SW480 (cell line): ENCODE results near the gene USF2.

Experiments
- DNase-seq: peaks from one replicate; pipeline ENCODE4 v3.0.0-alpha.2; 2016; ENCODE audit warnings: low spot score

Gene USF2

DNA sequence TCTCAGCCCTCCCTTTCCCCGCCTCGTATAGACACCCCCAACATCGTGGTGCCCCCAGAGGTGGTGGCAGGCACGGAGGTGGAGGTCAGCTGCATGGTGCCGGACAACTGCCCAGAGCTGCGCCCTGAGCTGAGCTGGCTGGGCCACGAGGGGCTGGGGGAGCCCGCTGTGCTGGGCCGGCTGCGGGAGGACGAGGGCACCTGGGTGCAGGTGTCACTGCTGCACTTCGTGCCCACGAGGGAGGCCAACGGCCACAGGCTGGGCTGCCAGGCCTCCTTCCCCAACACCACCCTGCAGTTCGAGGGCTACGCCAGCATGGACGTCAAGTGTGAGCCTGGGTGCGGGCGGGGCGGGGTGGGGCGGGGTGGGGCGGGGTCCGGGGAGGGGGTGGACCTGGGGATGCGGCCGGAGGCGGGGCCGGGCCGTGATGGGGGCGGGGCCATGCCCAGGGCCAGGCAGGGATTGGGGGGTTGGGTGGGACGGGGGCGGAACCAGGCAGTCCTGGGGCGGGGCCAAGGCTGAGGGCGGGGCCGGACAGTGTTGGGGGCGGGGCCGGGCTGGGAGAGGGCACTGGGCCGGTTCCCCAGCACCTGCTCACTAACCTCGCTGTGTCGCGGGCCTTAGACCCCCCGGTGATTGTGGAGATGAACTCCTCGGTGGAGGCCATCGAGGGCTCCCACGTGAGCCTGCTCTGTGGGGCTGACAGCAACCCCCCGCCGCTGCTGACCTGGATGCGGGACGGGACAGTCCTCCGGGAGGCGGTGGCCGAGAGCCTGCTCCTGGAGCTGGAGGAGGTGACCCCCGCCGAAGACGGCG lies 31.0 kb downstream of the USF2 start:
- DNase-seq, result no peak

DNA sequence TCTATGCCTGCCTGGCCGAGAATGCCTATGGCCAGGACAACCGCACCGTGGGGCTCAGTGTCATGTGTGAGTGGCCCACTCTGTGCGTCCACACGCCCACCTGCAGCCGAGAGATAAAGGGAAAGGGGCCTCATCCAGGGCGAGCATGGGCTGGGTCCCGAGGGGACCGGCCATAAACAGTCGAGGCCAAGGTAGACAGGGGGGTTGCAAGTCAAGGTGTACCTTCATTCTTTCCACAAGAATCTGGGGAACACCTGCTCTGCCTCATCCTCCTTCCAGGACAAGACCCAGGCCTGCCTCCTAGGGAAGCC lies 31.5 kb downstream of the USF2 start:
- no peak for DNase-seq

- no peak for DNase-seq
Observed at GRCh38 chr19:35301961-35302360, 33.2 kb downstream of the USF2 start.

- DNase-seq, result no peak
Observed at GRCh38 chr19:35302446-35302845, 33.7 kb downstream of the USF2 start.

GRCh38 chr19:35303357-35303915 lies 34.7 kb downstream of the USF2 start:
- no peak for DNase-seq

- no peak for DNase-seq
Observed at GRCh38 chr19:35304036-35304435, 35.3 kb downstream of the USF2 start.

DNA sequence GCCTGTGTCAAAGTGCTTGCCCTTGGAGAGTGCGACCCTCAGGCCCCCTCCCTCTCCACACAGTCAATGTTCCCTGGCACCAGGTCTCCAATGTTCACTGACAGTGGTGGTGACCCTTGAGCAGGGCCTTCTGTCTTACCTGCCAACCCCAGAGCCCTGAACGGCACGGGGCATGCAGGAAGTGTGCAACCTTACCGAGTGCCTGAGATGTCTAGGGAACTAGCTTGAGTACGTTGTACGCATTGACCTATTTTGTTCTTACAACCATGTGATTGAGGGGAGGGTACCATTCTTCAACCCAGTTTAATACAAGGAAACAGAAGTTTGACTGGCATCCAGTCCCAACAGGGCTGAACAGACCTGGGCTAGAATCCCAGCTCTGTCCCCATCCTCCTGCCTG lies 36.4 kb downstream of the USF2 start:
- no peak for DNase-seq

- DNase-seq, result peak; percentile 41
Observed at GRCh38 chr19:35306473-35307246, 37.9 kb downstream of the USF2 start.

- no peak for DNase-seq
Observed at GRCh38 chr19:35307931-35308330, 39.2 kb downstream of the USF2 start.

DNA sequence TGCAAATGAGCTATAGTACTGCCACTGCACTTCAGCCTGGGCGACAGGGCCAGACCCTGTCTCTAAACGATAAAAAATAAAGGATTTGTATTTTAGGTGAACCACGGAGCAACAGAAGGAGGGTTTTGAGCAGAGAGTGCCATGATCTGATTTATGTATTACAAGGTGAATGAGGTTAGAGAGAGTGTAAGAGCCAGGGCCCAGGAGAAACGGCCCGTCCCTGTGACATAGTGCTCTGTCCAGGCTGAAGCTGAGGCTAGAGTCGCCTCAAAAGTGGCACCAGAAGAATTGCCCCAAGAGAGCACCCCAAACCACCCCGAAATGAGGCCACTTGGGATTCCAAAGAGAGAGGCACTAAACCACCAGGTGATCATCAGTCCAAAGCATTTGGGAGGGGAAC lies 40.1 kb downstream of the USF2 start:
- no peak for DNase-seq

DNA sequence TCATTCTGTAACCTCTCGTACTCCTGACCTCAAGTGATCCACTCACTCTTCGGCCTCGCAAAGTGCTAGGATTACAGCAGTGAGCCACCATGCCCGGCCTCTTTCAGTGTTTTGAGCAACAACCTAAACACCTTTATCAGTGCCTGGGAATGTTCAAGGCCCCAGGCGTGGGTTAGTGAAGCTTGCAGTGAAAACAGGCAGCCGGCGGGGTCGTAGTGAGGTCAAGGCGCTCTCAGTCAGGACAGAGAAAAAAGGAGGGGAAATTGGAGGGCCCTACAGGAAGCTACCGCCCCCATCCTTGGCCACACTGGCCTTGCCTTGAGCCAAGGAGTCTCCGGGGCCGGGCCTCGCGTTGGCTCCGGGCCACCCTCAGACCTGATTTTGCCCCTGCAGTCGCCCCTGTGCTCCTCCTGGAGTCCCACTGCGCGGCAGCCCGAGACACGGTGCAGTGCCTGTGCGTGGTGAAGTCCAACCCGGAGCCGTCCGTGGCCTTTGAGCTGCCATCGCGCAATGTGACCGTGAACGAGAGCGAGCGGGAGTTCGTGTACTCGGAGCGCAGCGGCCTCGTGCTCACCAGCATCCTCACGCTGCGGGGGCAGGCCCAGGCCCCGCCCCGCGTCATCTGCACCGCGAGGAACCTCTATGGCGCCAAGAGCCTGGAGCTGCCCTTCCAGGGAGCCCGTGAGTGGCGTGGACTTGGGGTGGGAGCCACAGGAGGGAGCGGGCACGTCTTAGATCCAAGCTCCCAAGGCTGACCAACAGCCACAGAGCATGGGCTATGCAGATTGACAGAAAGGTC lies 40.9 kb downstream of the USF2 start:
- no peak for DNase-seq

GRCh38 chr19:35310331-35310730 lies 41.6 kb downstream of the USF2 start:
- no peak for DNase-seq

DNA sequence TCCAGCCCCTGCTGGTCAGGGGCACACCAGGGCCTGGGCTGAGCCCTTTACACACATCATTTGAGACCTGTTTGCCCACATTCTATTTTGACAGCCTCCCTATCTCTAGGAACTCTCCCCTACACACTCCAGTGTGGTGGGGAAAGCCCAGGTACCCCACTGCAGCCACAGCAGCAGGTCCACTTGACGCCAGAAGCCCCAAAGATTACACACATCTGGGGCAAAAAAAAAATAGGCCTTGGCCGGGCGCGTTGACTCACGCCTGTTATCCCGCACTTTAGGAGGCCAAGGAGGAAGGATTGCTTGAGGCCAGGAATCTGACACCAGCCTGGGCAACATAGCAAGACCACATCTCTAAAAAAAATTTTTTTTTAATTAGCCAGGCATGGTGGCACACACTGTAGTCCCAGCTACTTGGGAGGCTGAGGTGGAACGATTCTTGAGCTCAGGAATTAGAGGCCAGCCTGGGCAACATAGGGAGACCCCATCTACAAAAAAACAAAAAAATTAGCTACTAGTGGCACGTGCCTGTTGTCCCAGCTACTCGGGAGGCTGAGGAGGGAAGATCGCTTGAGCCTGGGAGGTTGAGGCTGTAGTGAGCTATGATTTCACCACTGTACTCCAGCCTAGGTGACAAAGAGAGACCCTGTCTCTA lies 42.2 kb downstream of the USF2 start:
- no peak for DNase-seq

DNA sequence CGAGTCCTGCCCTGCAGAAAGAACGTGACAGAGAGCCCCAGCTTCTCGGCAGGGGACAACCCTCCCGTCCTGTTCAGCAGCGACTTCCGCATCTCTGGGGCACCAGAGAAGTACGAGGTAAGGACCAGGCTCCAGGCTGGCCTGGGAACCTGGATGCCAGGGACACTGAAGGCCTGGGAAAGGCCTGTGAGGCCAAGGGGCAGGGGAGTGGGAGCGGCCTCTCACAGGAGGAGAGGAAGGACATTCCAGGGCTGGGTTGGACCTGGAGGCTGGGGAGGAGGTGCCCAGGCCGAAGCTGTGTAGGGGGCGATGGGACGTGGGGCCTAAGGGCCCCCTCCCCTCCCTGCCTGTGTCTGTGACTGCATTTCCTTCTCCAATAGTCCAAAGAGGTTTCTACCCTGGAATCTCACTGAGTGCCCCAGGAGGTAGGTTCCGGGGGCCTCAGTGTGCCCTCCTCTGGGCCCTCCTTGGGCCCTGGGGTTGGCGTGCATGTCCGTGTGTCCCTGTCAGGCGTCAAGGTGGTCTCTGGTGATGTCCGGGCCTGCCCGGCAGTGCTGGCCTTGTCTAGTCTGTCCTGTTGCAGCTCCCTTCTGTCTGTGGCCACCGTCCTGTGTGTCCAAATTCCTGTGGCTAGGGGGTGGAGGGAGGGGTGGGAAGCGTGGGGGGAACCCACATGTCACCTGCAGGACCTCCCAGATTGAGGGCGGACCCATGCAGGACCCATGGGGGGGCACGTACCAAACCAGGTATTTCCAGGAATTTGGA lies 43.3 kb downstream of the USF2 start:
- DNase-seq, result peak; percentile 49

- DNase-seq, result peak; percentile 53
Observed at GRCh38 chr19:35313587-35313986, 44.8 kb downstream of the USF2 start.

- no peak for DNase-seq
Observed at GRCh38 chr19:35314031-35314430, 45.3 kb downstream of the USF2 start.

DNA sequence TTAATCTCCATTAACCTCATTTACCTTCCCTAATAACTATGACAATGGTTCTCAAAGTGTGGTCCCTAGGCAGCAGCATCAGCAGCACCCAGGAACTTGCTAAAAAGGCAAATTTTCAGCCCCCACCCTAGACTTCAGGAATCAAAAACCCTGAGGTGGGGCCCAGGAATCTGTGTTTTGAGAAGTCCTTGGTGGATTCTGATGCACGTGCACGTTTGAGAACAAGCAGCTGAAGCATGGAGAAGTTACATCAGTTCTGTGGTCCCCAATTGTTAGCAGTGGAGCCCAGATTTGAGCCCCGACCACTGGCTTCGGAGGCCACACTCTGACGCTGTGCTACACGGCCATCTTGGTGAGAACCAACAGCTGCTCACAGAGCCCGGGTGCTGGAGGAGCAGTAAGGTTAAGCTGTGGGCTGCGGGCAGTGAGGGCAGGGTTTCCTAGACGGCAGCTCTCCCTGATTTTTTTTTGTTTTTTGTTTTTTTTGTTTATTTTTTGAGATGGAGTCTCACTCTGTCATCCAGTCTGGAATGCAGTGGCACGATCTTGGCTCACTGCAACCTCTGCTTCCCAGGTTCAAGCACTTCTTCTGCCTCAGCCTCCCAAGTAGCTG lies 46.2 kb downstream of the USF2 start:
- no peak for DNase-seq

- DNase-seq, result no peak
Observed at GRCh38 chr19:35315883-35316282, 47.1 kb downstream of the USF2 start.

DNA sequence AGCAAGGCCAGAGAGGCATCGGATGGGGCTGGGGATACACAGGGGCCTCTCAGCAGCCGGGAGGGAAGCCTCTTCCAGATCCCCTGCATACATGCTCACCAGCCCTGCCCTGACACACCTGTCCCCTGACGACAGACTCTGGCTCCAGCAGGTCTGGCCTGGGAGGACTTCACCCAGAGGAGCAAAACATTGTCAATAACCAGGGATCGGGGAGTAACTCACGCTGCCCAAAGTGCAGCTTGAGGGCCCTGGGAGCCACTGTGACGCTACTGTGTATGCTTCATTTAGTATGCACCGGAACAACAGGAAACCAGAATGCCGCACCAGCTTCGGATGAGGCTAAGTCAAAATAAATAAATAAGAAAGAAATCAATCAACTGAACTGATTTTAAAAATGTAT lies 47.8 kb downstream of the USF2 start:
- no peak for DNase-seq

GRCh38 chr19:35317464-35318043 lies 48.8 kb downstream of the USF2 start:
- no peak for DNase-seq
